LNCAP (cell line): Measurements from ENCODE around the gene CD27.

Experiments
- TF ChIP-seq, protein P1 (sequence below): fragments of 450-650 bp; IDR thresholded peaks from 2 replicates; pipeline ENCODE4 v1.5.1; 2017; ENCODE audit warnings: mild to moderate bottlenecking

Gene CD27

DNA sequence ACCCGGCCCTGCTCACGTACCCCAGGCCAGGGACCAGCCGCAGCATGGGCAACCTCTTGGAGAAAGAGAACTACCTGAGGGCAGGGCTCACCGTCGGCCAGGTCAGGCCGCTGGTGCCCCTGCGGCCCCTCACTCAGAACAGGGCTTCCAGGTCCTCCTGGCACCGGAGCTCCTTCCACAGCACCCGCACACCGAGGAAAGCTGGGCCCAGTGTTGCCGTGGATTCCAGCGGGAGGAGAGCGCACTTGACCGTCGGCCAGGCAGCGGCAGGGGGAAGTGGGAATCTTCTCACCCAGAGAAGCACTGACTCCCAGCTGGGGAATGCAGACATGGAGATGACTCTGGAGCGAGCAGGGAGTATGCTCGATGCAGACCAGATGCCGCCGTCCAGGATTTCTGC is 33.7 kb downstream of the CD27 start:
- TF ChIP-seq, protein P1, sequence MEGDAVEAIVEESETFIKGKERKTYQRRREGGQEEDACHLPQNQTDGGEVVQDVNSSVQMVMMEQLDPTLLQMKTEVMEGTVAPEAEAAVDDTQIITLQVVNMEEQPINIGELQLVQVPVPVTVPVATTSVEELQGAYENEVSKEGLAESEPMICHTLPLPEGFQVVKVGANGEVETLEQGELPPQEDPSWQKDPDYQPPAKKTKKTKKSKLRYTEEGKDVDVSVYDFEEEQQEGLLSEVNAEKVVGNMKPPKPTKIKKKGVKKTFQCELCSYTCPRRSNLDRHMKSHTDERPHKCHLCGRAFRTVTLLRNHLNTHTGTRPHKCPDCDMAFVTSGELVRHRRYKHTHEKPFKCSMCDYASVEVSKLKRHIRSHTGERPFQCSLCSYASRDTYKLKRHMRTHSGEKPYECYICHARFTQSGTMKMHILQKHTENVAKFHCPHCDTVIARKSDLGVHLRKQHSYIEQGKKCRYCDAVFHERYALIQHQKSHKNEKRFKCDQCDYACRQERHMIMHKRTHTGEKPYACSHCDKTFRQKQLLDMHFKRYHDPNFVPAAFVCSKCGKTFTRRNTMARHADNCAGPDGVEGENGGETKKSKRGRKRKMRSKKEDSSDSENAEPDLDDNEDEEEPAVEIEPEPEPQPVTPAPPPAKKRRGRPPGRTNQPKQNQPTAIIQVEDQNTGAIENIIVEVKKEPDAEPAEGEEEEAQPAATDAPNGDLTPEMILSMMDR, result no peak

DNA sequence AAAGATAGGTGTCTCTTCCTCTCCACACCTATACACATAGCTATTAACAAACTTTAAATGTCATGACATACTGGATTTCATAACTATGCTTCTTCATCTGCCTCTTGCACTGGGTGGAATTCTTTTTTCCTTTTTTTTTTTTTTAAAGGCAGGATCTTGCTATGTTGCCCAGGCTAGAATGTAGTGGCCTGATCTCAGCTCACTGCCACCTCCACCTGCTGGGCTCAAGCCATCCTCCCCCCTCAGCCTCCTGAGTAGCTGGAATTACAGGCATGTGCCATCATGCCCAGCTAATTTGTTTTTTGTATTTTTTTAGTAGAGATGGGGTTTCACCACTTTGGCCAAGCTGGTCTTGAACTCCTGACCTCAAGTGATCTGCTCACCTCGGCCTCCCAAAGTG is 43.5 kb downstream of the CD27 start:
- TF ChIP-seq, protein P1, result no peak

DNA sequence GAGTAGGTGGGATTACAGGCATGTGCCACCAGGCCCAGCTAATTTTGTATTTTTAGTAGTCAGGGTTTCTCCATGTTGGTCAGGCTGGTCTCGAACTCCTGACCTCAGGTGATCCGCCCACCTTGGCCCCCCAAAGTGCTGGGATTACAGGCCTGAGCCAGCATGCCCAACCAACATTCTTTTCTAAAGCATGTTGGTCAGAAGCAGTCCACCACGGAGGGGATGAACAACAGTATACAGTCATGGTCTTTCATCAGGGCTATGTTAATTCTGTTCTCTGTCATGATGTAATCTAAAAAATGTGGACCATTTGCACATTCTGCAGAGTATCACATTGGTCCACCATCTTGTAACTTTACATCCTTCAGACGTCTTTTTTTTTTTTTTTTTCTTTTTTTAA is 44.7 kb downstream of the CD27 start:
- TF ChIP-seq, protein P1, result no peak

DNA sequence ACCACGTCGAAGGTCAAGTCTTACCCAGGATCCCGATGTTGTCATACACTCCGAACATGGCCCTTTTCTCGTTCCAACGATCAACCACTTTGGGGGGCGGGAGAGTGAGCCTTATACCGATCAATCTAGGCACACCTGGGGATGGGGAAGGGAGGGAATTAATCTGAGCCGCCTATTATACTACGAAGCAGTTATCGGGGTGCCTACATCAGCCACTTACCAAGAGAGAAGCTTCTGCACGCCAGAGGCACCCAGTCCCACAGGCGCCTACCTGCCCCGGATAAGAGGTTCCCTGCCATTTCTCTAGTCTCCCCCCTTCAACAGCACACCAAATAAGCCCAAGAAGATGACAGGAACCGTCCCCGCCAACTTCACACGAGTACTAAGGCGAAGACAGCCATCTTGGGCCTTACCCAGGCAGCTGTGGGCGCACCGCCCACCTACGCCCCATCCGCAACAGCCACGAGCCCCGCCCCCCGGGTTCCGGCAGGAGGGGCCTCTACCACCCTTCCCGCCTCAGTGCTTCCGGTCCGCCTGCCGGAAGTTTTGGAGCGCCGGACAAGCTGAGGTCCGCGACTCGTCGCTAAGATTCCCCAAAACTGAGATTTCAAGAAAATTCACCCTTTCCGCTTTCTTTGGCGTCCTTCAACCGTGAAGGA is 48.2 kb downstream of the CD27 start, which contains the start of gene MRPL51:
TSS of gene MRPL51 (minus strand) at position 425 of the 659 bp plus-strand sequence. CDS start at position 299, 126 bp downstream.
- TF ChIP-seq, protein P1, result no peak

DNA sequence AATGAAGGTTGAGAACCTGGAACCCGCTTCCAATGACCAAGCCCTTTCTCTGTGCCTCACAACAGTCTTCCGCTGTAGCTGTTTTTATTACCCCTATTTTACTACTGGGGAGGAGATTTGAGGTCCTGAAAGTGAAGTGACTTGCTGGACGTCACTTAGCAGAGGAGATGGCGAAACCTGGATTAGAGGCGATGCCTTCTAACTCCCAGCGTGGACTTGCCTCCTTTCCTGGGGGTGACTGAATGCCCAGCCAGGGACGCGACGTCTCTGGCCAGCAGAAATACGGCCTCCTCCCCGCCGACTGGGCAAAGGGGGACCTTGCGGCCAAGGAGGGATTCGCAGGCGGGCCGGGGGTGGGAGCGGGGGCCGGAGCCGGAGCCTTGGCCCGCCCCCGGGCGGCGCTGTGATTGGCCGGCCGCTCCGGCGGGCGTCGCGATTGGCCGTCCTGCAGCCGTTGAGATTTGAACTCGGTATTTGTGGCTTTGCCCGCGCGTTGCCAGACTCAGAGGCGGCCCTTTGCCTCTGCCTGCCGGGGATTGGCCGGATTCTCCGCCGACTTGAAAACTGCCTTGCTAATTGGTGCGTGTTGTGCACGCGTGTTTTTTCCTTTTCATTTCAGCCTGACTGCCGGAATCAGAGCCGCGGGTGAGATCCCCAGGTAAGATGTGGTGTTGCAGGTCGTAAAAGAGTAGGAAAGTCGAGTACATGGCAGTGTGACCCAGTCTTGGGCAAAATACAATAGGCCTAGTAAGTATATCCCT is 48.9 kb downstream of the CD27 start, which contains the start of gene NCAPD2:
TSS of gene NCAPD2 (plus strand) at position 606 of the 761 bp plus-strand sequence. CDS start 997 bp downstream, outside the sequence.
- TF ChIP-seq, protein P1, result no peak

DNA sequence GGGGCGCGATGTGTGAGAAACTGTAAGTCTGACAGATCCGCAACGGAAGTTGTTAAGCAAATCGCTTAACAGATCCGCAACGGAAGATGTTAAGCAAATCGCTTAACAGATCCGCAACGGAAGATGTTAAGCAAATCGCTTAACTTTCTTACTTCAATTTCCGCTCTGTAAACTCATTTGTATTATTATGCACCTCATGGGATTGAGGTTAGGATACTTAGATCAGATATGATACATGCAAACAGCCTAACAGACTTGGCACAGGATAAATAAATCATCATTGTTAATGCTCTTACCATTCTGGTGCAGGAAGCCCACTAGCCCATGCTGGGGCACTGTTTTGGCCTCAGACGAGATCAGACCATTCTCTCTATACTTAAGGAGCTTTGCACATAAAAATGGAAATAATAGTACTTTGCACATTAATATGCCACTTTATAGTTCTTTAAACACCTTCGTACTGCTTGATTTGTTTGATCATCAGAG is 49.5 kb downstream of the CD27 start:
- TF ChIP-seq, protein P1, result no peak

DNA sequence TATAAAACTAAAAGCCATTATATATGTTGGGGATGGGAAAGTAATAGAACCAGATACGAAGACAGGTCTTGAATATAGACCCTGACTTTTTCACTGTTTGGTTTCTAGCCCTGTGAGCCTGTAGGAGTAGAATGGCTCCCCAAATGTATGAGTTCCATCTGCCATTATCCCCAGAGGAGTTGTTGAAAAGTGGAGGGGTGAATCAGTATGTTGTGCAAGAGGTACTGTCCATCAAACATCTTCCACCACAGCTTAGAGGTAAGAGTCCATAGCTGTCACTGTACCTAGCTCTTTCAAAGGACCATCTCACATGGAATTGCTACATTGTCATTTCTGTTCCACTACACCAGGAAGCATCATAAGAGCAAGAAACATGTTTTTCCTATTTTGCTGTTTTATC is 50.2 kb downstream of the CD27 start:
- TF ChIP-seq, protein P1, result no peak
